GM06990 (cell line): ENCODE data around the gene HBP1.

Experiments
- DNase-seq: peaks from one replicate; pipeline ENCODE4 v3.0.0-alpha.2; 2011; ENCODE audit not compliant: insufficient read length; ENCODE audit errors: extremely low read depth
- H3K27me3 ChIP-seq: replicated peaks from 2 replicates; pipeline ENCODE4 v1.6.0; 2011; ENCODE audit warnings: low read length; ENCODE audit not compliant: control insufficient read depth, insufficient read depth
- H3K36me3 ChIP-seq: 2 replicates; pipeline ENCODE4 v1.5.1; 2011; ENCODE audit warnings: low read length; ENCODE audit not compliant: control insufficient read depth, insufficient read depth
- H3K4me3 ChIP-seq: replicated peaks from 2 replicates; pipeline ENCODE4 v1.5.1; 2011; ENCODE audit warnings: low read depth, mild to moderate bottlenecking, control low read depth, low read length
- TF ChIP-seq, protein P1 (sequence below): IDR thresholded peaks from 2 replicates; pipeline ENCODE4 v1.5.1; 2011; ENCODE audit warnings: low read length, control low read depth, mild to moderate bottlenecking, inconsistent platforms; ENCODE audit not compliant: insufficient read depth, poor library complexity, severe bottlenecking

Gene HBP1

DNA sequence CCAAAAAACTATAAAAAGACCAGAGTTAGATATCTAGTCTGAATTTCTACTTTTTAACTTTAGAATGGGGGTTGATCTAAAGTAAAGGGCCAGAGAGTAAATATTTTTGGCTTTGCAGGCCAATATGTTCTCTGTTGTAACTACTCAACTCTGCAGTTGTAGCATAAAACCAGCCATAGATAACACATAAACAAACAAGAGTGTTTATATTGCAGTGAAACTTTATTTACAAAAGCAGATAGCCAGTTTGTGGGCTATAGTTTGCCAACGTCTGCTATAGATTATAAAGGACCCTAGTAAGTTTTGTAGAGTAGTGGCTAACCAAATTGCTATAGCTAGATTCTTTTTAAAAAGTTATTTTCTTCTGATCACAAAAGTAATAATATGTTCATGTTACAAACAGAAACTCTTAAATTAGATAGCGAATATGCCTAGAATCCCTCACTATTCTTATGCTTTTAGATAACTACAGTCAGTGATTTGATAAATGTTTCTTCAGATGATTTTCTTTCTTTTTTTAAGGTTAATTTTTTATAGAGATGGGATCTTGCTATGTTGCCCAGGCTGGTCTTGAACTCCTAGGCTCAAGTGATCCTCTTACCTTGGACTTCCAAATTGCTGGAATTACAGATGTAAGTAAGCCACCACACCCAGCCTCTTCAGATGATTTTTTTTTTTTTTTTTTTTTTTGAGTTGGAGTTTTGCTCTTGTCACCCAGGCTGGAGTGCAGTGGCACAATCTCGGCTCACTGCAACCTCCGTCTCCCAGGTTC is 23.6 kb upstream of the HBP1 start:
- TF ChIP-seq, protein P1, sequence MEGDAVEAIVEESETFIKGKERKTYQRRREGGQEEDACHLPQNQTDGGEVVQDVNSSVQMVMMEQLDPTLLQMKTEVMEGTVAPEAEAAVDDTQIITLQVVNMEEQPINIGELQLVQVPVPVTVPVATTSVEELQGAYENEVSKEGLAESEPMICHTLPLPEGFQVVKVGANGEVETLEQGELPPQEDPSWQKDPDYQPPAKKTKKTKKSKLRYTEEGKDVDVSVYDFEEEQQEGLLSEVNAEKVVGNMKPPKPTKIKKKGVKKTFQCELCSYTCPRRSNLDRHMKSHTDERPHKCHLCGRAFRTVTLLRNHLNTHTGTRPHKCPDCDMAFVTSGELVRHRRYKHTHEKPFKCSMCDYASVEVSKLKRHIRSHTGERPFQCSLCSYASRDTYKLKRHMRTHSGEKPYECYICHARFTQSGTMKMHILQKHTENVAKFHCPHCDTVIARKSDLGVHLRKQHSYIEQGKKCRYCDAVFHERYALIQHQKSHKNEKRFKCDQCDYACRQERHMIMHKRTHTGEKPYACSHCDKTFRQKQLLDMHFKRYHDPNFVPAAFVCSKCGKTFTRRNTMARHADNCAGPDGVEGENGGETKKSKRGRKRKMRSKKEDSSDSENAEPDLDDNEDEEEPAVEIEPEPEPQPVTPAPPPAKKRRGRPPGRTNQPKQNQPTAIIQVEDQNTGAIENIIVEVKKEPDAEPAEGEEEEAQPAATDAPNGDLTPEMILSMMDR = no peak

DNA sequence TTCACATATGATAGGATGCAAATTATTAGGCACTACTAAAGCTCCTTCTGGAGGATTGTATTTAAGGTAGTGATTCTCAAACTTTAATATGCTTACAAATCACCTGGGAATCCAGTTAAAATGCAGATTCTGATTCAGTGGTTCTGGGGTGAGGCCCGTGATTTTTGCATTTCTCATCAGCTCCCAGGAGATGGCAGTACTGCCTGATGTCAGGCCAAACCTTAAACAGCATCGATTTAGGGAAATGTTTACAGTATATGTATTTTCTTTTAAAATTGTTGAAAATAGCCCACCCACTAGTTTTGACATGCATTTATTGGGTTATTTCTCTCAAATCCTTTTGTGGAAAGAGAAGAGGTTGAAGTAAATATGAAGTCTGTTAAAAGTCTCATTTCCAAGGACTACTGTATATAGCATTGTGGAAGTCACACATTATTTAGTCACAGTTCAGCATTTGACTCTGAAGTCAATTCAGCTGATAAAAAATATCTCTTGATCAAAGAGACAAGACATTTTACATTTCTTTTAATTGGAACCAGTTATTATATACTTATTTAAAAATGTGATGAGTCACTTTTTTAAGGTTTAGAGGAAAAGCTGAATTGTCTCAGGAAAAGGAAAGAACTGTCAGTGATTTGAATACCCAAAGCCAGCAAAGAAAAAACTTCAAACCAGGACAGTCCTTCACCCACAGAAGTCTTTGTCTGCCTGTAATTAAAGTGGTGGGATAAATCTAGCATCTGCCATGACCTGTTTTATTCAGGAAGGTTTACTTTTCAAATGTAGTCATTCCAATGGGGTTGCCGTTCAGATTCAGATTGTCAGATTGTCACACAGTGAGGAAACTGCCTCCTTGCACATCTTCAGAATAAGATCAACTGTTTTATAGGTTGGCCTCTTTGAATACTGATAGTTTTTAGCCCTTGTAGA is 21.1 kb upstream of the HBP1 start:
- Histone ChIP-seq H3K4me3 (no peak overlapping the region), H3K36me3 (no peaks in the 10 kb centered on the region), H3K27me3 (no peaks in the 10 kb centered on the region)
- DNase-seq = no peak
- TF ChIP-seq, protein P1 = peak; percentile 67

More for the DNA sequence above, 23.6 kb upstream of the HBP1 start:
- no peak for DNase-seq
- Histone ChIP-seq H3K4me3 (no peak overlapping the region), H3K27me3 (no peaks in the 10 kb centered on the region), H3K36me3 (no peaks in the 10 kb centered on the region)

- Histone ChIP-seq H3K27me3 (no peaks in the 10 kb centered on the region), H3K36me3 (no peaks in the 10 kb centered on the region), H3K4me3 (no peak overlapping the region)
- TF ChIP-seq, protein P1 = no peak
- no peak for DNase-seq
Observed at GRCh38 chr7:107148721-107149120, 20.1 kb upstream of the HBP1 start.

DNA sequence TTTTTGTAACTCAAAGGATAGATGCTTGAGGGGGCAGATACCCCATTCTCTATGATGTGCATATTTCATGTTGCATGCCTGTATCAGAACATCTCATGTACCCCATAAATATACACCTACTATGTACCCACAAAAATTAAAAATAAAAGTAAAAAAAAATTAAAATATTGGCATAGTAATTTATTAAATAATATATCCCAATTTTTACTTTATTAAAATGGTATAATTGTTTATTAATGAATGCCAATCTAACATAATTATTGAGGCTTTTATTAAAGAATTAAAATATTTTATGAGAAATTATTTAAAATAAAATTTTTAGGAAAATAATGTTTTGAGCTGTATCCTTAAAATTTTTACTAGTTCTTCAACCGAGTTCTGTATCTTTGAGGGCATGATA is 18.9 kb upstream of the HBP1 start:
- no peak overlapping the region for H3K4me3 ChIP-seq
- TF ChIP-seq, protein P1 = no peak
- no peak for DNase-seq
- no peaks in the 10 kb centered on the region for H3K36me3 ChIP-seq
- H3K27me3 ChIP-seq = no peaks in the 10 kb centered on the region

DNA sequence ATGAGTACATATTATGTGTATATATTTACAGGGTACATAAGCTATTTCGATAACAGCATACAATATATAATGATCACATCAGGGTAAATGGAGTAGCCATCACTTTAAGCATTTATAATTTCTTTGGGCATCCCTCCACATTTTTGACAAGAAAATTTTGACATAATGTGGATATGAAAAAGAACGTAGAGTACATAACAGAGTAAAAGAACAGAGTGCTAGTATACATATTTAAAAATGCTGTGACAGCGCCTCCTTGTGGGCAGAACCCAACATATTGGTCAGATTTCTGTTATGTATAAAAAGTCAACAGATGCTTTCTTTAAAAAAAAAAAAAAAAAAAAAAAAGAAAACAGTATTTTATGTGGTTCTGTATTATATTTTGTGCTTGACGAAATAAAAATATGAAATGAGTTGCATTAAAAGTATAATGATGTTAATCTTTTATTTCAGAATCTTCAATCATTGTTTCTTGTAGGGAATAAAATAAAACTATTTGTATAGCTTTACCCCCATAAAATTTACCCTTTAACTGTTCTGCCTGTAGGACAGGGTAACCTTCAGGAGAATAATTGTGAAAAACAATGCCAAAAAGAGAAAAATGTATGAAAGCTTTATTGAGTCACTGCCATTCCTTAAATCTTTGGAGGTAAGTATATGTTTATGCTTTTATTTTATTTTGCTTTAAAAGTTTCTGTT is 18.3 kb upstream of the HBP1 start:
- Histone ChIP-seq H3K27me3 (no peaks in the 10 kb centered on the region), H3K4me3 (no peak overlapping the region), H3K36me3 (no peaks in the 10 kb centered on the region)
- peak; percentile 24 for DNase-seq
- TF ChIP-seq, protein P1 = peak; percentile 57
